ENCODE measurements around the gene ZNF444.

DNA sequence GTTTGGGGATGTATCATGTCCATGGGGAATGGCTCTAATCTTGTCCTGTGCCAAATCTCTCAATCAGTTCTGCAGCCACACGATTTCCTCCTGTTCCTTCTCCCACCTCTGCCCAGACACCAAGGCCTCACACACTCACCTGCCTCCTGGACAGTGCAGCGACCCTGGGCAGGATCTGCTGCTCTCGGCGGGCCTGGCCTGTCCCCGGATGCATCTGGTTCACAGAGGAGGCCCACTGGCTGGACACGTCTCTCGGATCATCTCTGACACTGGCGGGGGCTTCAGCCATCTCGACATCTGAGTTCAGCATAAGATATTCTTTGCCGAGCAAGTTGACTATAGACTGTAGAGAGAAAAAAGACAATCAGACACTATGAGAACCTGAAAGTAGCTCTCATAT is 50.6 kb downstream of the ZNF444 start:
- TF ChIP-seq EZH2phosphoT487 (IDR thresholded peaks at IDR 0.05; ENCODE audit: borderline replicate concordance, low read depth, low read length) (no peak), CTCF (conservative IDR thresholded peaks at IDR 0.05; ENCODE audit: low read length) (no peak)
